MCF 10A (cell line): ENCODE measurements around the gene SHC3. TPM values are rescaled to one million over a fixed set of nuclear protein-coding genes. Genes with fewer than 3 reads are reported as not detected.

Source experiments
- BruUV-seq: library from RNA; stranded (reverse); fragments of 400-500 nt; replicated peaks from 2 replicates; lab custom pipeline; 2021; lab: Mats Ljungman, UMichigan
- CTCF ChIA-PET: fragments of 300-600 bp; sonication (Branson Sonifier 250); formaldehyde crosslinking; extraction: SDS; loops from one replicate; lab custom pipeline; 2021; ENCODE audit warnings: antibody characterized with exemption, inconsistent platforms; lab: Yijun Ruan, JAX
- POLR2A ChIA-PET: fragments of 300-600, 350-650 bp; sonication (Branson Sonifier 250); formaldehyde crosslinking; extraction: SDS; loops from one replicate; lab custom pipeline; 2020; ENCODE audit warnings: antibody characterized with exemption, inconsistent platforms; lab: Yijun Ruan, JAX
- DNase-seq: peaks from one replicate; pipeline ENCODE4 v3.0.0-alpha.2; 2018; ENCODE audit not compliant: unreplicated experiment
- H3K27ac Mint-ChIP-seq: one replicate; pipeline ENCODE4 v1.8.0; 2022; ENCODE audit warnings: mild to moderate bottlenecking, low read depth, mixed read lengths; ENCODE audit not compliant: unreplicated experiment
- H3K27me3 Mint-ChIP-seq: one replicate; pipeline ENCODE4 v1.8.0; 2022; ENCODE audit warnings: mixed read lengths; ENCODE audit not compliant: insufficient read depth, unreplicated experiment
- H3K36me3 Mint-ChIP-seq: one replicate; pipeline ENCODE4 v1.8.0; 2022; ENCODE audit warnings: mild to moderate bottlenecking, moderate library complexity, mixed read lengths; ENCODE audit not compliant: insufficient read depth, unreplicated experiment
- H3K4me1 Mint-ChIP-seq: one replicate; pipeline ENCODE4 v1.8.0; 2022; ENCODE audit warnings: mixed read lengths; ENCODE audit not compliant: insufficient read depth, unreplicated experiment
- H3K4me3 Mint-ChIP-seq: one replicate; pipeline ENCODE4 v1.8.0; 2022; ENCODE audit warnings: mild to moderate bottlenecking, moderate library complexity, mixed read lengths; ENCODE audit not compliant: unreplicated experiment
- H3K9me3 Mint-ChIP-seq: one replicate; pipeline ENCODE4 v1.8.0; 2022; ENCODE audit warnings: mixed read lengths; ENCODE audit not compliant: unreplicated experiment
- CTCF ChIP-seq: fragments of 200-600 bp; IDR thresholded peaks from one replicate; pipeline ENCODE4 v1.8.0; 2022; ENCODE audit warnings: antibody characterized with exemption, mild to moderate bottlenecking; ENCODE audit not compliant: unreplicated experiment
- intact Hi-C: fragments of 100-400 bp; cut with micrococcal nuclease; formaldehyde crosslinking; loops from 2 replicates; pipeline ENCODE4 v1.14.1; 2022
- total RNA-seq: library from RNA; stranded (reverse); gene quantifications from 2 replicates; pipeline ENCODE4 v1.2.3, GENCODE V29; 2022

The SHC3 gene
- total RNA-seq, 1 experiment from 2014 or later = 0.02 TPM

DNA sequence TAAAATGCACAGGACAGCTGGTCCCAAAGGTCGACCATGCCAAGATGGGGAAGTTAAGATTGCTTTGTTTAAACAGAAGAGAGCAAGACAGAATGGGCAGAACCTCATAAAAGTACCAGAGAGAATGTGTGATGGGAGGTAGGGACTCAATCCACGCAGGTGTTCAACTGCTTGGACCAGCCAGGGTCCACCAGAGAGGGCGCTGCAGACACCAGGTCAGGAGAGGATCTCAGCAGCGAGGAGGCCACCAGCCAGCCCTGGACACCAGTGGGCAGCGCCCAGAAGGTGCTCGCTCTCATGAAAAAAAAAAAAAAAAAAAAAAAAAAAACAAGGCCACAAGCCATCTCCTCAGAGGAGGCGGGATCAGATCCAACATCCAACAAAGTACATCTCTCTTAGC lies 81.8 kb downstream of the SHC3 start:
- intact Hi-C loops = no loop called here
- H3K36me3 Mint-ChIP-seq = no peaks in the 10 kb centered on the region
- ChIA-PET CTCF (no interaction called here), POLR2A (no interaction called here)
- no peaks in the 10 kb centered on the region for H3K9me3 Mint-ChIP-seq
- H3K27me3 Mint-ChIP-seq = no peaks in the 10 kb centered on the region
- no peak for DNase-seq
- BruUV-seq = no TSS peak
- H3K4me3 Mint-ChIP-seq = no peak overlapping the region
- no peak overlapping the region for H3K27ac Mint-ChIP-seq
- TF ChIP-seq CTCF = no peak
- no peaks in the 10 kb centered on the region for H3K4me1 Mint-ChIP-seq

GRCh38 chr9:89095761-89096528 lies 82.7 kb downstream of the SHC3 start:
- TF ChIP-seq CTCF = no peak
- BruUV-seq = no TSS peak
- no peaks in the 10 kb centered on the region for H3K9me3 Mint-ChIP-seq
- ChIA-PET POLR2A (no interaction called here), CTCF (interaction anchor here (0.6 kb wide), 1 partner anchor 72 kb away, joined by 5 read pairs; no protein-coding TSS in a partner anchor)
- H3K4me1 Mint-ChIP-seq = no peaks in the 10 kb centered on the region
- H3K4me3 Mint-ChIP-seq = no peak overlapping the region
- intact Hi-C loops = no loop called here
- no peak for DNase-seq
- no peaks in the 10 kb centered on the region for H3K36me3 Mint-ChIP-seq
- no peak overlapping the region for H3K27ac Mint-ChIP-seq
- H3K27me3 Mint-ChIP-seq = no peaks in the 10 kb centered on the region

GRCh38 chr9:89093201-89093975 lies 85.2 kb downstream of the SHC3 start:
- POLR2A ChIA-PET = interaction anchor here (0.6 kb wide), 1 partner anchor 851 kb away, joined by 3 read pairs; no protein-coding TSS in a partner anchor
- intact Hi-C loops = no loop called here
- no TSS peak for BruUV-seq
- H3K4me3 Mint-ChIP-seq = no peak overlapping the region
- H3K27me3 Mint-ChIP-seq = no peaks in the 10 kb centered on the region
- H3K36me3 Mint-ChIP-seq = no peaks in the 10 kb centered on the region
- peaks cover 4% of the 10 kb centered on the region for H3K9me3 Mint-ChIP-seq
- no peak overlapping the region for H3K27ac Mint-ChIP-seq
- H3K4me1 Mint-ChIP-seq = no peaks in the 10 kb centered on the region
- DNase-seq = no peak
- CTCF ChIA-PET = no interaction called here
- no peak for TF ChIP-seq CTCF

DNA sequence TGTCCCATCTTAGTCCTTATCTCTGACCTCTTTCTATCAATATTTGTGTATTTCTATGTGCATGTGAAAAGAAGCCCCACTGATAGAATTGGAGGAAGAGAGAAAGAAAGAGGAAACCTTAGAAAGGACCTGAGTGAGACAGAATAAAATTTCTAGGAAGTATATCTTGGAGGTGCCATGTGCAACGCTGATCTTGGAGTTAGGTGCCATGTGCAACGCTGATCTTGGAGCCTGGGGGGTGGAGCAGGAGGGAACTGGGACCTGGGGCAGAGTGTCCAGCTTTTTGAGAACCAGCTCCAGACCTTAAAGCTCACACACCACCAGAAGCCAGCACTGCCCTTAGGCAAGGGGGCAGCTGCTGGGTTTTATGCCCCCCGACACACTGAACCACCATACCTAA lies 89.4 kb downstream of the SHC3 start:
- H3K4me1 Mint-ChIP-seq = no peaks in the 10 kb centered on the region
- no peak overlapping the region for H3K4me3 Mint-ChIP-seq
- TF ChIP-seq CTCF = no peak
- H3K9me3 Mint-ChIP-seq = peaks cover 9% of the 10 kb centered on the region
- DNase-seq = no peak
- intact Hi-C loops = no loop called here
- ChIA-PET CTCF (interaction anchor here (1.1 kb wide), 1 partner anchor 10 kb away, joined by 3 read pairs; no protein-coding TSS in a partner anchor), POLR2A (no interaction called here)
- no peaks in the 10 kb centered on the region for H3K36me3 Mint-ChIP-seq
- no TSS peak for BruUV-seq
- no peak overlapping the region for H3K27ac Mint-ChIP-seq
- H3K27me3 Mint-ChIP-seq = peaks cover 18% of the 10 kb centered on the region
